B cell (primary cell): ENCODE results near the gene OGDH. TPM values are rescaled to one million over a fixed set of nuclear protein-coding genes. Genes with fewer than 3 reads are reported as not detected.

Experiments
- ATAC-seq: fragments of 200-7000 bp; cut with Tn5 transposase; one replicate; pipeline ENCODE4 v1.10.0; 2021; ENCODE audit warnings: low read depth, mild to moderate bottlenecking, moderate number of reproducible peaks, moderate library complexity
- CTCF ChIA-PET: fragments of 350-600 bp; sonication (Branson Sonifier 250); formaldehyde crosslinking; loops from one replicate; lab custom pipeline; 2021; ENCODE audit warnings: antibody characterized with exemption, inconsistent platforms; lab: Charles Lee
- POLR2A ChIA-PET: fragments of 350-600 bp; sonication (Branson Sonifier 250); formaldehyde crosslinking; loops from one replicate; lab custom pipeline; 2021; ENCODE audit warnings: antibody characterized with exemption; lab: Charles Lee
- DNase-seq: peaks from one replicate; pipeline ENCODE4 v3.0.0; 2013
- H2AFZ ChIP-seq: 2 replicates; pipeline ENCODE4 v1.6.1; 2012; ENCODE audit warnings: mild to moderate bottlenecking, low read depth, low read length; ENCODE audit not compliant: insufficient read depth, poor library complexity, severe bottlenecking
- H3K27ac ChIP-seq, 2 donors: 1 replicate in 1 of 2; 2 replicates in 1 of 2; pipeline ENCODE4 v1.5.1; 2012 to 2013; ENCODE audit warnings: low read length in 2 of 2, mild to moderate bottlenecking in 2 of 2, moderate library complexity in 1 of 2
- H3K27me3 ChIP-seq, 4 experiments: fragments of 200-600 bp in 1 of 4; sonication (generic) in 1 of 4; replicated peaks in 1 of 4; 1 replicate in 2 of 4; 2 replicates in 2 of 4; pipeline versions ENCODE4 v1.6.1 to v1.7.0; 2013 to 2016; ENCODE audit warnings: low read length in 3 of 4, mild to moderate bottlenecking in 2 of 4, mixed read lengths in 1 of 4, moderate library complexity in 1 of 4; ENCODE audit not compliant: insufficient read depth in 4 of 4, control insufficient read depth in 3 of 4; ENCODE audit errors: control extremely low read depth in 1 of 4
- H3K36me3 ChIP-seq, 2 experiments: replicated peaks in 1 of 2; 1 replicate in 1 of 2; 2 replicates in 1 of 2; pipeline versions ENCODE4 v1.6.1 to v1.7.1; 2013; ENCODE audit warnings: low read length in 1 of 2; ENCODE audit not compliant: insufficient read depth in 2 of 2, control insufficient read depth in 1 of 2; ENCODE audit errors: control extremely low read depth in 1 of 2, extremely low read depth in 1 of 2
- H3K4me1 ChIP-seq, 2 donors: fragments of 200-600 bp in 1 of 2; sonication (generic) in 1 of 2; 1 replicate in 1 of 2; 2 replicates in 1 of 2; pipeline versions ENCODE4 v1.5.1 to v1.6.1; 2013 to 2017; ENCODE audit warnings: low read length in 2 of 2; ENCODE audit not compliant: control insufficient read depth in 2 of 2, insufficient read depth in 2 of 2
- H3K4me2 ChIP-seq: replicated peaks from 2 replicates; pipeline ENCODE3; 2012; ENCODE audit warnings: mild to moderate bottlenecking, low read depth, low read length; ENCODE audit not compliant: poor library complexity, severe bottlenecking
- H3K4me3 ChIP-seq, 5 experiments: fragments of 200-600 bp in 1 of 5; sonication (generic) in 1 of 5; 1 replicate in 3 of 5; 2 replicates in 2 of 5; pipeline versions ENCODE4 v1.5.1 to v1.7.0; 2011 to 2016; ENCODE audit warnings: low read length in 4 of 5, mild to moderate bottlenecking in 4 of 5, low read depth in 2 of 5, control low read depth in 1 of 5, moderate library complexity in 1 of 5; ENCODE audit not compliant: insufficient read depth in 1 of 5; ENCODE audit errors: control extremely low read depth in 1 of 5, extremely low read depth in 1 of 5
- H3K79me2 ChIP-seq: fragments of 200-600 bp; sonication (generic); one replicate; pipeline ENCODE4 v1.6.0; 2016; ENCODE audit warnings: low read length; ENCODE audit not compliant: control insufficient read depth, insufficient read depth
- H3K9ac ChIP-seq: fragments of 200-600 bp; sonication (generic); 2 replicates; pipeline ENCODE4 v1.6.1; 2017; ENCODE audit warnings: mild to moderate bottlenecking, low read length, moderate library complexity
- H3K9me3 ChIP-seq, 3 donors: one replicate each; pipeline versions ENCODE4 v1.6.1 to v1.7.1; 2013; ENCODE audit warnings: low read length in 2 of 3; ENCODE audit not compliant: control insufficient read depth in 2 of 3, insufficient read depth in 1 of 3; ENCODE audit errors: control extremely low read depth in 1 of 3
- H4K20me1 ChIP-seq: 2 replicates; pipeline ENCODE4 v1.6.0; 2012; ENCODE audit warnings: mild to moderate bottlenecking, low read length; ENCODE audit not compliant: insufficient read depth, control insufficient read depth, poor library complexity, severe bottlenecking
- H3K27ac Mint-ChIP-seq: one replicate; pipeline ENCODE4 v1.8.0; 2021; ENCODE audit warnings: mixed read lengths
- H3K27me3 Mint-ChIP-seq: one replicate; pipeline ENCODE4 v1.8.0; 2021; ENCODE audit warnings: mixed read lengths
- H3K4me1 Mint-ChIP-seq: one replicate; pipeline ENCODE4 v1.8.0; 2021; ENCODE audit warnings: mixed read lengths
- H3K4me3 Mint-ChIP-seq: one replicate; pipeline ENCODE4 v1.8.0; 2021; ENCODE audit warnings: mixed read lengths
- H3K9me3 Mint-ChIP-seq: one replicate; pipeline ENCODE4 v1.8.0; 2022; ENCODE audit warnings: mixed read lengths; ENCODE audit not compliant: insufficient read depth
- CTCF ChIP-seq: fragments of 200-600 bp; IDR thresholded peaks from one replicate; pipeline ENCODE4 v1.8.0; 2022; ENCODE audit warnings: antibody characterized with exemption, mild to moderate bottlenecking
- EZH2 ChIP-seq: IDR thresholded peaks from 2 replicates; pipeline ENCODE4 v1.6.1; 2012; ENCODE audit warnings: borderline replicate concordance, low read depth, mild to moderate bottlenecking, moderate library complexity, low read length; ENCODE audit not compliant: insufficient read depth, poor library complexity, severe bottlenecking
- WGBS: methylation state at CpG from one replicate; pipeline ENCODE4 v1.1.5; 2013; ENCODE audit warnings: missing lambda C conversion rate; ENCODE audit not compliant: insufficient coverage; 5-methylcytosine and 5-hydroxymethylcytosine counted together
- intact Hi-C: fragments of 100-400 bp; cut with micrococcal nuclease; formaldehyde crosslinking; loops from one replicate; pipeline ENCODE4 v1.10.0; 2022
- polyA plus RNA-seq: library from polyadenylated mRNA; depleted of rRNA; stranded (reverse); fragments of >200 nt; gene quantifications from 2 replicates; pipeline ENCODE4 v1.2.3, GENCODE V29; 2012
- total RNA-seq, 2 donors: library from RNA; stranded (reverse); fragments of 120-200 nt in 1 of 2; gene quantifications; 1 replicate in 1 of 2; 2 replicates in 1 of 2; pipeline versions ENCODE4 v1.2.3 to v1.2.4, GENCODE V29; 2013 to 2022

The OGDH gene
- total and polyA plus RNA-seq, 2 donors (not counting 1 experiment from before 2014, with no cell fraction given) = 42.6 to 80.2 TPM

- POLR2A ChIA-PET = no interaction called here
- Mint-ChIP-seq H3K27me3 (no peaks in the 10 kb centered on the region), H3K4me3 (no peak overlapping the region), H3K9me3 (no peaks in the 10 kb centered on the region), H3K4me1 (no peaks in the 10 kb centered on the region), H3K27ac (no peak overlapping the region)
- Histone ChIP-seq H3K9ac (no peak overlapping the region), H3K9me3 (no peaks in the 10 kb centered on the region), H3K27ac (no peak overlapping the region), H2AFZ (no peak overlapping the region), H3K4me1 (no peaks in the 10 kb centered on the region), H3K36me3 (peaks cover 7 to 46% of the 10 kb centered on the region in 2 experiments), H3K79me2 (no peaks in the 10 kb centered on the region), H3K4me2 (no peak overlapping the region), H4K20me1 (peaks cover under 1% of the 10 kb centered on the region), H3K4me3 (no peak overlapping the region), H3K27me3 (no peaks in the 10 kb centered on the region)
- DNase-seq = no peak
- TF ChIP-seq EZH2 (no peak), CTCF (no peak)
- no peak for ATAC-seq
- CTCF ChIA-PET = no interaction called here
- 100% methylated on average over 6 of the region's 6 CpGs for WGBS
- intact Hi-C loops = no loop called here
Observed at GRCh38 chr7:44673771-44674170, 67.3 kb downstream of the OGDH start.

- Histone ChIP-seq H3K79me2 (no peaks in the 10 kb centered on the region), H3K9ac (no peak overlapping the region), H3K4me2 (no peak overlapping the region), H2AFZ (no peak overlapping the region), H3K9me3 (no peaks in the 10 kb centered on the region), H3K27ac (no peak overlapping the region), H3K4me3 (no peak overlapping the region), H3K27me3 (no peaks in the 10 kb centered on the region), H3K4me1 (no peaks in the 10 kb centered on the region), H3K36me3 (peaks cover 9 to 49% of the 10 kb centered on the region in 2 experiments), H4K20me1 (no peaks in the 10 kb centered on the region)
- 93% methylated on average over 7 of the region's 7 CpGs for WGBS
- intact Hi-C loops = no loop called here
- Mint-ChIP-seq H3K9me3 (no peaks in the 10 kb centered on the region), H3K4me3 (no peak overlapping the region), H3K27ac (peak overlapping the region; percentile 3), H3K4me1 (no peaks in the 10 kb centered on the region), H3K27me3 (no peaks in the 10 kb centered on the region)
- no peak for ATAC-seq
- DNase-seq = no peak
- ChIA-PET POLR2A (no interaction called here), CTCF (no interaction called here)
- TF ChIP-seq CTCF (no peak), EZH2 (no peak)
Observed at GRCh38 chr7:44674381-44674780, 68.0 kb downstream of the OGDH start.
